ENCODE measurements around the gene FN1. TPM values are rescaled to one million over a fixed set of nuclear protein-coding genes. Genes with fewer than 3 reads are reported as not detected.
A peak's percentile ranks its signal among the peaks of the same experiment; 100 is the strongest.

The FN1 gene
- polyA plus RNA-seq, 2 of the 4 experiments (the other 2 are of a cell fraction): 203 to 500 TPM

GRCh38 chr2:215461836-215462532 lies 26.1 kb upstream of the FN1 start:
- no peak overlapping the region for H3K4me2 ChIP-seq
- POLR2A ChIA-PET: no interaction called here
- H3K4me1 ChIP-seq: peaks cover 22% of the 10 kb centered on the region
- no peak for ATAC-seq
- no peak for TF ChIP-seq USF2 (IDR thresholded peaks at IDR 0.05)
- WGBS (ENCODE audit: missing lambda C conversion rate): 87% methylated on average over 5 of the region's 5 CpGs
- DNase-seq (ENCODE audit: low read depth in 1 of 2, low spot score in 1 of 2): no peak
- CTCF ChIA-PET: no interaction called here
- no peaks in the 10 kb centered on the region for H3K9me3 ChIP-seq
- no peak overlapping the region for H3K4me3 ChIP-seq
- peak overlapping the region; percentile 7 to 43; a peak in 1 of 6 replicates for H3K27ac ChIP-seq
- FAIRE-seq: no peak

GRCh38 chr2:215460682-215461382 lies 25.0 kb upstream of the FN1 start:
- no peak for DNase-seq (ENCODE audit: low read depth in 1 of 2, low spot score in 1 of 2)
- ChIA-PET POLR2A (no interaction called here), CTCF (no interaction called here)
- ATAC-seq: peak in 1 of 2 experiments; percentile 63; a peak in 3 of 6 replicates
- 47% methylated on average over 4 of the region's 4 CpGs for WGBS (ENCODE audit: missing lambda C conversion rate)
- Histone ChIP-seq H3K4me1 (peaks cover 22% of the 10 kb centered on the region), H3K4me3 (no peak overlapping the region), H3K27ac (peak overlapping the region; percentile 32 to 43; a peak in 2 of 6 replicates), H3K9me3 (no peaks in the 10 kb centered on the region), H3K4me2 (peak overlapping the region; percentile 12; the same call in 1 of the 3 replicates)
- FAIRE-seq: no peak
- no peak for TF ChIP-seq E2F6 (IDR thresholded peaks at IDR 0.05; ENCODE audit: borderline replicate concordance, low read depth)
- TF ChIP-seq HOXB5 (CRISPR knock-in tag; IDR thresholded peaks at IDR 0.05): no peak
- peak; percentile 22; the same call in 1 of the 2 replicates for TF ChIP-seq JUNB (IDR thresholded peaks at IDR 0.05)
- TF ChIP-seq GATA3 (IDR thresholded peaks at IDR 0.05; ENCODE audit: borderline replicate concordance): no peak
- no peak for TF ChIP-seq CBX8 (IDR thresholded peaks at IDR 0.05)

- TF ChIP-seq FOXS1 (CRISPR knock-in tag; IDR thresholded peaks at IDR 0.05) (no peak), PBX3 (IDR thresholded peaks at IDR 0.05) (no peak), CBX8 (IDR thresholded peaks at IDR 0.05) (no peak)
- Histone ChIP-seq H3K27ac (peak overlapping the region in 1 of 2 experiments; percentile 48; a peak in 2 of 6 replicates), H3K4me3 (no peak overlapping the region), H3K9me3 (no peaks in the 10 kb centered on the region), H3K4me2 (no peak overlapping the region), H3K4me1 (peaks cover 10% of the 10 kb centered on the region)
- ChIA-PET POLR2A (no interaction called here), CTCF (interaction anchor here (2.6 kb wide), 1 partner anchor 463 kb away, joined by 16 read pairs; no protein-coding TSS in a partner anchor)
- DNase-seq (ENCODE audit: low read depth in 1 of 2, low spot score in 1 of 2) (no peak), ATAC-seq (no peak), FAIRE-seq (no peak)
- 88% methylated on average over 3 of the region's 3 CpGs for WGBS (ENCODE audit: missing lambda C conversion rate)
Observed at GRCh38 chr2:215455958-215456357, 20.1 kb upstream of the FN1 start.

- WGBS (ENCODE audit: missing lambda C conversion rate): 54% methylated on average over 5 of the region's 5 CpGs
- POLR2A ChIA-PET: interaction anchor here (1.0 kb wide), 1 partner anchor 12 kb away, joined by 3 read pairs; no protein-coding TSS in a partner anchor
- peak; percentile 23 to 42 for DNase-seq (ENCODE audit: low read depth in 1 of 2, low spot score in 1 of 2)
- Histone ChIP-seq H3K4me3 (no peak overlapping the region), H3K27ac (peak overlapping the region in 1 of 2 experiments; percentile 55; a peak in 1 of 6 replicates), H3K9me3 (no peaks in the 10 kb centered on the region), H3K4me1 (no peaks in the 10 kb centered on the region), H3K4me2 (no peak overlapping the region)
- CTCF ChIA-PET: interaction anchor here (0.7 to 2.6 kb wide), 4 partner anchors 9 to 464 kb away, joined by 3 to 16 read pairs (median 4); no protein-coding TSS in a partner anchor
- no peak for FAIRE-seq
- peak in 1 of 2 experiments; percentile 60; a peak in 2 of 6 replicates for ATAC-seq
- TF ChIP-seq RNF2 (IDR thresholded peaks at IDR 0.05; ENCODE audit: borderline replicate concordance, low read depth) (no peak), NR3C1 (IDR thresholded peaks at IDR 0.05) (no peak), MAZ (IDR thresholded peaks at IDR 0.05; ENCODE audit: borderline replicate concordance, low read depth, low read length) (no peak), USF2 (IDR thresholded peaks at IDR 0.05) (no peak), SREBF2 (IDR thresholded peaks at IDR 0.05) (no peak), MAX (IDR thresholded peaks at IDR 0.05) (no peak), ZC3H11A (IDR thresholded peaks at IDR 0.05) (no peak), ZNF302 (CRISPR knock-in tag; IDR thresholded peaks at IDR 0.05) (no peak), GATA3 (IDR thresholded peaks at IDR 0.05; ENCODE audit: borderline replicate concordance) (no peak), CHD2 (IDR thresholded peaks at IDR 0.05; ENCODE audit: low read length, partially characterized antibody) (no peak), PBX3 (IDR thresholded peaks at IDR 0.05) (no peak)
Observed at GRCh38 chr2:215454519-215455246, 18.8 kb upstream of the FN1 start.

Measured in A549 (cell line).